Measurements from ENCODE around the gene MFAP3.

- TF ChIP-seq CTCF (conservative IDR thresholded peaks at IDR 0.05; ENCODE audit: low read length) (no peak), EZH2phosphoT487 (IDR thresholded peaks at IDR 0.05; ENCODE audit: borderline replicate concordance, low read depth, low read length) (no peak)
Observed at GRCh38 chr5:154044099-154044498, 5.3 kb downstream of the MFAP3 start.

Data from OCI-LY7 (cell line).